Stimulated activated CD8-positive, alpha-beta memory T cell treated with anti-CD3 and anti-CD28 coated beads, Interleukin-2, amount 100 ng/mL, for 1 hour (primary cell): Measurements from ENCODE around the gene RHEX.
"Not testable (repeated sequence)": the region's sequence is repeated elsewhere in the genome, so short reads cannot be mapped to it uniquely, and the experiment has no call there.

Experiments used
- DNase-seq, 2 donors: peaks; one replicate each; pipeline ENCODE4 v3.0.0-alpha.2; 2020; ENCODE audit warnings: low read depth in 2 of 2

Gene RHEX

DNA sequence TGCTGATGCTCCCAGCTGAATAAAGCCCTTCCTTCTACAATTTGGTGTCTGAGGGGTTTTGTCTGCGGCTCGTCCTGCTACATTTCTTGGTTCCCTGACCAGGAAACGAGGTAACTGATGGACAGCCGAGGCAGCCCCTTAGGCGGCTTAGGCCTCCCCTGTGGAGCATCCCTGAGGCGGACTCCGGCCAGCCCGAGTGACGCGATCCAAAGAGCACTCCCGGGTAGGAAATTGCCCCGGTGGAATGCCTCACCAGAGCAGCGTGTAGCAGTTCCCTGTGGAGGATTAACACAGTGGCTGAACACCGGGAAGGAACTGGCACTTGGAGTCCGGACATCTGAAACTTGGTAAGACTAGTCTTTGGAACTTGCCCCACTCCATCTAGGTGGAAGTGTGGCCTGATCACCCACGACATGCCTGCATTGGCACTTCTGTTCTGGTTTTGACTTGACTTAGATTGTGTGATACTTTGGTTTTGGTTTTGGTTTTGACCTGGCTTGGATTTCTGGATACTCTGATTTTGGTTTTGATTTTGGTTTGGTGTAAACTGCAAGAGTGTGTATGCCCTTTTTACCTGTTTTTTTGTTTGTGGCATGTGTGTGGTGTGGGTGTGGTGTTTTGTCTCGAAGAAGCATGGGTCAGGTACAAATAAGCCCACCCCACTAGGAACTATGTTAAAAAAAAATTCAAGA lies at the start of gene RHEX:
Gene RHEX, plus strand, starts transcription at position 255 of the 692 bp plus-strand sequence. CDS start 44,656 bp downstream, outside the sequence.
- not testable (repeated sequence) for DNase-seq

GRCh38 chr1:206003854-206004800 lies 48.8 kb upstream of the RHEX start:
- no peak for DNase-seq

DNA sequence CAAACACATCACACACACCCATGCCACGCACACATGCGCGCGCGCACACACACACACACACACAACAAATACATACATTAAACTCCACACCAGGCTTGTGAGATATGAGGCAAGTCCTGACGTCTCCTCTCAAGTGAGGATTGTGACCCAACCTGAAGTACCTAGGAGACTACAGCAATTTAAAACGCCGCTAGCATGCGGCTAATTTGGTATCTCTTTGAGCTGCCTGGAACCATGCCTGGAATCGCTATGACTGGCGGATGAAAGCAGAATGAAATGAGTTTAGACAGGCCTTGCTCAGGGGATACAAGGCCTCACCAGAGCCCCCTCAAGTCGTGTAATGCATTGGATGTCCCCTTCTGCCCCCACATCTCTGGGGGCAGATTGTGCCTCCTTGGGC lies 48.1 kb upstream of the RHEX start:
- DNase-seq, result no peak

DNA sequence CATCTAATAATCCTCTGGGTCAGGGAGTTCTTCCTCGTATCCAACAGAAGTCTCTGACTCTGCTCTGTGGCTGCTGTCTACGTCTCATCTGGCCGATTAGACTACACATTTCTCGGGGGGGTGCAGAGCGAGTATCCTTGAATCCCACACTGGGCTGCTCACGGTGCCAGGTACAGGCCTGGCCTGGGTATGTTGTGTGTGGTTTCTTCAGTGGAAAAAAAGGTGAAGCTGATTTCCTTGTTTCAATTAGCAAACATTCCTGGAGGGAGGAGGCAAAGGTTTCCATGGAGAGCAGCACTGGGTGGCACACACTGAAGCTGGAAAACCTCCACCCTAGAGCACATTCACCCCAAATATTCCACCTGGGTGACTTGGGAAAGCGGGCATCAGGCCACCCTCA lies 47.7 kb upstream of the RHEX start:
- DNase-seq, result no peak

GRCh38 chr1:206005778-206006180 lies 47.2 kb upstream of the RHEX start:
- no peak for DNase-seq

DNA sequence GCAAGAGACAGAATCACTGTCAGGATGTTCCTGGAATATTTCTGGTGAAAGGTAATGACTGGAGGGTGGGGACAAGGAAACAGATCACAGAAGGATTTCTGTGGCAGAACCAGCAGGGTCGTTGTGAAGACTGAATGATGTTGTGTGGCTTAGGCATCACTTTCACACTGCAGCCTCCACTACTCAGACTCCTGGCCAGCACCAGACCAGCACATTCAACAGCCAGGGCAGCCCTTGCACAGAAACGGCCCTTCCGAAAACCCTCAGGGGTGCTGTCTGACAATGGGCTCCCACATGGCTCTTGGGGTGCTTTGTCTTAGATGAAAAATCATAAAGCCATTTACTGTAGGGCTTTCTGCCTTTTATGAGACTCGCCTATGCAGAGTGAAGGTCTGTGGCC lies 46.0 kb upstream of the RHEX start:
- no peak for DNase-seq

DNA sequence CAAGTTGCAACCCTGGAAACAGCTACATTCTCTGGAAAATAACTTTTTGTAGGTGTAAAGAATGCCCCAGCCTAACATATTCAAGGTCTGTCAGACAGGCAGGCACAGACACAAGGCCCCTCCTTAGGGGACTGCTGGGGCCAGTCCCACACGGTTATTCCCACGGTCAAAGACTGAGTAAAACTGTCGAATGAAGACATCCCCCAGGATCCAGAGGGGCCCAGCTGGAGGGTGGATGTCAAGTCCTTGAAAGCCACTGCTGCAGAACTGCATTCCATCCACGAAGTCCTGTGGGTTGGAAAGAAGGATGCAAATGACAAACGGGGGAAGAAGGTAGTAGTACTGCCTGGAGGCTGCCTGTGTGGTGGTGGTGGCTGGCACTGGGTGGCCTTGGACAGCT lies 42.9 kb upstream of the RHEX start:
- DNase-seq, result no peak

DNA sequence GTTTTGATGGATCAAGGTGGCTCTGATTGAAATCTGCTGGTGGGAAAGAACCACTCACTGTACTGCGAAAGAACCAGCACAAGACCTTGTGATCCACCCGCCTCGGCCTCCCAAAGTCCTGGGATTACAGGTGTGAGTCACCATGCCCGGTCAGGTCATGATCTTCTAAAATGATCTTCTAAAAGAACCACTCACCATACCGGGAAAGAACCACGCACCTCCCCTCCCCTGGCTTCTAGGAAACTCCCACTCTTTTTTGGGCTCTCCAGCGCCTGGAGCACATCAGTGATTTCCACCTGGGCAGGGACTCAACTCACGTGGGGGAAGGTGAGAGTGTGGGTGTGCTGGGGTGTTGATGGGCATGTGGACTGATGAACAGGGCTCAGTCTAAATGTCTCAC lies 41.9 kb upstream of the RHEX start:
- DNase-seq, result no peak

- no peak for DNase-seq
These were observed 40.7 kb upstream of the RHEX start for GRCh38 chr1:206012086-206012859.

DNA sequence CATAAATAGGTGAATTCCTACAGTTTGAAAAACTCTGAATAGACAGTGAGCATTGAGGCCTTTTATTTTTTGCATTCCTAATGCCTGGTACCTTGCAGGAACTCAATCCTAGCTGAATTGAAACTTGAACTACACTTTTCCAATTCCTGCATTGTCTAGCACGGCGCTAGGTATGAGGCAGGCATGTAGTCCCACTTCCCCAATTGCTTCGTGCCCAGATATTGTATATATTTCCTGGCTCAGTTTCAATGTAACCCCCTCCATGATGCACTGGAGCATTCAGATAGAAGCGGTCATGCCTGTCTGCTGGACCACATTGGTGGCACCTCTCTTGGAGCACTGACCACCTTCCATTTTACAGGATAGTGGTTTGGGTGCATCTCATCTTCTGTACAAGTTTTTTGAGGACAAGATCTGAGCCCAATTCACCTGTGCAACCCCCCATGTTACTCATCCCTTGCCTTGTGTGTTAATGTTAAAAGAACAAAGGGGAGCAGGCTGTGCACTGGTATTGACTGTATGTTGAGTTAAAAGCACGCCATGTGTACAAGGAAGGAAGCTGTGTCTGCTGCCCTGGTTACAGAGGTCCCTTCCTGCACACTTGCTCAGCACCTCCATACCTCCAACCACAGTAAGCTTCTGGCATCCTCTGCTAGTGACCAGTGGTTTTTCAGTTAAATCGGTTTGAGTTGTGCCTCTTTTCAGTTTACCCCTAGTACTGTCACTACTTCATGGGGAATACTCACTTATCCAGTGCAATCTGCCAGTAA lies 39.8 kb upstream of the RHEX start:
- no peak for DNase-seq

DNA sequence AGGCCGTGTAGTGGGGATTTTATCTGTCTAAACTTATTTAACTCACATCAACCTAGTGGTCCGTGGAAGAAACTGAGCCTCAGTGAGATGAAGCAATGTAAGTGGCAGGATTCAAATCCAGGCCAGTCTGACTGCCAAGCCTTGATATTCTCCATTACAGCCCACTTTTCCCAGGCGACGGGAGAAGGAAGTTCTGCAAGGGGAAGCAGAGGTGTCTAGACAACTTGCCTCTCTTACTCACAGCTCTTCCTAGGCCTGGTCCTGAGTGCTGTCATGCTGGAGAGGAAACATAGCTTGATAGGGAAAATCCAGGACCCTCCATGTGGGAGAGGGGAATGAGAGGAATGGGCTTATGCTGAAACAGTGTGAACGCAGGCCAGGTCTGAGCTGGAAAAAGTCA lies 38.4 kb upstream of the RHEX start:
- no peak for DNase-seq

GRCh38 chr1:206015071-206015470 lies 37.9 kb upstream of the RHEX start:
- DNase-seq, result no peak

DNA sequence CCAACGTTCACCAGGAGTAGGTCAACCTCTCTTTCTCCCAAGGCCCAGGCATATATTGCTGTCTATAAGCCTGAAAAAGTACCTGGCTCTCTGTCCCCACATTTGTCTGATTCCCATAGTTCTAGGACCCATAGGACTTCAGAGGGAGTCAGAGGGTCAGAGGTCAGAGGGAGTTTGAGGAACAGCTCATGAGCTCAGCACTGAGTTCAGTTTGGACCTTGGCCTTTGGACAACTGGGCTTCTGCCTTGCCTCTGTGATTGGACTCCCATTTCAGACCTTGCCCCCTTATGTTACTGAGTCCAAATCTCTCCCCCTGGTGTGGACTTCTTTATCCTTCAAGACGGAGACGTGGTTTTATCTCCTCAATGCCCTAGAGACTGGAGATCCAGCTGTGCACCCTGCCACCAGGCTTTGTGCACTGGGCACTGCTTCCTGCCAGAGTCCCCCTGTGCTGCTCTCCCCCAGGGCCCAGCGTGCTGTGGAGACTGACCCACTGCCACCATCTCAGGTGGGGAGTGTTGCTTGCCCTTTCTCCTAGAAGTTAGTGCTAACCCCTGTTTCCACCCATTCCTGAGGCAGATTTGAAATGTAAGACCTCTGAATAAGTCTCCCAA lies 32.5 kb upstream of the RHEX start:
- DNase-seq, result no peak

GRCh38 chr1:206021008-206021625 lies 31.9 kb upstream of the RHEX start:
- DNase-seq, result no peak

DNA sequence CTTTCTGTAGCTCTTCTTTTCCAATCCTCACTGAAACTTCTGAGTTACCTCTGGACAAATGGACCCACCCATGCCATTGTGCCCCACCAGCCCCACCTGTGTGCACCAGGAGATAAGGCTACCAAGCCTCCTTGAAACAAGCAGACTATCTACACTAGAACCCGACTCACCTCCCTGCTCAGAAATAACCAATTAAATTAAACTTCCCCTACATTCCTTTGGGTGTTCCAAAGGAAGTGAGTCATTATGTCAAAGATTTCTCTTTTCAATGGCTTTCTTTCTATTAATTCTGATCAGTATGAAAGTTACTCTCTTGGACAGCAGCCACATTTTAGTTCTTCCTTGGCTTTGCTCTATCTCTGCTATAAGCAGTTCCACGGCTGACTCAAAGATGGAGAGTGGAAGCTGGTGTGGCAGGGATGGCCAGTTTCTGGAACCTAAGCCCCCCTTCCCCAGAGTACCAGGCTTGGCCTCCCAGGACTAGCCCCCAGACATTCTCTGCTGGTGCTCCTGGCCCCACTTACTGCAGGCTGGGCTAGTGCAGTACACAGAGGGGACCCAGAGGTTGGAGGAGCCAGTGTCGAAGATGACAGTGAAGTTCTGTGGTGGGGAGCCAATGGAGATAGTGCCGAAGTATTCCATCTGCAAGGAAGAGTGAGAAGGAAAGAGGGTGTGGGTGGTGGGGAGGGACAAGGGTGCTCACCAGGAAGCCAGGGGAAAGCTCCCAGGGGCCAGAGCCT lies 31.2 kb upstream of the RHEX start:
- no peak for DNase-seq

DNA sequence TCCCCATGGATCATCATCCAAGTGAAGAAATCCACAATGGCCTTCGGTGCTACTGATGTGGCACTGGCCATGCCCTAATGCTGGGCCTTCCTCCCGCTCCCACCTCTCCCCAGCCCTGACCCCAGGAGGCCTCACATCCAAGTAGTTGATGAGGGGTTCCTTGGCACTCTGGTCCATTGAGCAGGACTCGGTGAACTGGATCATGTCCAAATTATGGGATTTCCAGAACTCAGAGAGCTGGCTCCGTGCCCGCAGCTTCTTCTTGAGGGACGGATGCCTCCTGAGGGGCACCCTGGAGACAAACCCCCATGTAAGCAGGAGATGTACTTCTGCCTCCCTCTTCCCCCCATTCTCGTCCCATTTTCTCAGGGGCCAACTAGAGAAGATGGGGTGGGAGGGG lies 30.2 kb upstream of the RHEX start:
- DNase-seq, result no peak

- DNase-seq, result no peak
These were observed 29.3 kb upstream of the RHEX start, which contains the start of gene CTSE for GRCh38 chr1:206023695-206024094. Gene CTSE, minus strand, starts transcription at chr1:206023895. Its CDS starts 104 bp downstream, at chr1:206023791.

DNA sequence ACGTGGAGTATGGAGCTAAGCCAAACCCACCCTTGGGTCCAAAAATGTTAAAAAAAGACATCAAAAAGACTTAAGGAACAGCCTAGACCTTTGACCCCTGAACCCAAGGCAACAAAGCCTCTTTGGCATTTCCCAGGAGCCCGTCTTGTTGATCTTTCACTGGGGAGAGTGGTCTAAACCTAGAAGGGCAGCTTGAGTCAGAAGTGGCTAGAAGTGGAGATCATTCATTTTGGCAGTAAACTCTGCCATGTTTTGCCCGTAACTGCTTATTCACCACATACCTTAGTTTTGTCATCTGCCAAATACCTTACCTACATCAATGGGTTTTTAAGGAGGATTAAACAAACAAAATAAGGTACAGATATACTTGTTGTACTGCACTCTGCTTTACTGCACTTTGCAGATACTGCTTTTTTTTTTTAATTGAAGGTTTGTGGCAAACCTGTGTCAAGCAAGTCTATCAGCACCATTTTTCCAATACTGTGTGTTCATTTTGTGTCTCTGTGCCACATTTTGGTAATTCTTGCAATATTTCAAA lies 27.6 kb upstream of the RHEX start:
- DNase-seq, result no peak

GRCh38 chr1:206029484-206029883 lies 23.5 kb upstream of the RHEX start:
- DNase-seq, result no peak
